Stimulated activated CD4-positive, alpha-beta T cell treated with anti-CD3 and anti-CD28 coated beads, Interleukin-12 subunit alpha, Interleukin-12 subunit beta, amount 100 ng/mL, for 48 hours (primary cell): ENCODE results near the gene FCER2.
A peak's percentile ranks its signal among the peaks of the same experiment; 100 is the strongest.

Experiments used
- DNase-seq, 3 donors: peaks; one replicate each; pipeline ENCODE4 v3.0.0-alpha.2; 2020; ENCODE audit warnings: low read depth in 2 of 3, low spot score in 1 of 3

FCER2 gene

GRCh38 chr19:7654401-7654800 is 47.5 kb downstream of the FCER2 start:
- DNase-seq: no peak

- DNase-seq: peak; percentile 74 to 91 (median 77)
Observed at GRCh38 chr19:7652061-7652641, 49.8 kb downstream of the FCER2 start.

GRCh38 chr19:7650148-7650547 is 51.8 kb downstream of the FCER2 start:
- DNase-seq: no peak

GRCh38 chr19:7648265-7649014 is 53.5 kb downstream of the FCER2 start:
- DNase-seq: no peak

GRCh38 chr19:7647156-7647555 is 54.8 kb downstream of the FCER2 start:
- DNase-seq: no peak

- DNase-seq: no peak
Observed at GRCh38 chr19:7646426-7646700, 55.6 kb downstream of the FCER2 start.

- no peak for DNase-seq
Observed at GRCh38 chr19:7645656-7646425, 56.1 kb downstream of the FCER2 start.

GRCh38 chr19:7645163-7645562 is 56.8 kb downstream of the FCER2 start:
- DNase-seq: no peak

- no peak for DNase-seq
Observed at GRCh38 chr19:7644550-7644877, 57.4 kb downstream of the FCER2 start.

GRCh38 chr19:7643629-7644549 is 58.0 kb downstream of the FCER2 start:
- peak in 2 of 3 donors; percentile 13 to 37 for DNase-seq

- DNase-seq: no peak
Observed at GRCh38 chr19:7643031-7643415, 58.9 kb downstream of the FCER2 start.

- no peak for DNase-seq
Observed at GRCh38 chr19:7642295-7643030, 59.5 kb downstream of the FCER2 start.

- DNase-seq: no peak
Observed at GRCh38 chr19:7641290-7642276, 60.3 kb downstream of the FCER2 start.

- no peak for DNase-seq
Observed at GRCh38 chr19:7640803-7641202, 61.1 kb downstream of the FCER2 start.

- DNase-seq: no peak
Observed at GRCh38 chr19:7639863-7640348, 62.0 kb downstream of the FCER2 start.

- DNase-seq: no peak
Observed at GRCh38 chr19:7638802-7639465, 63.0 kb downstream of the FCER2 start.
